IMR-90 (cell line): ENCODE measurements around the gene PUDP.

Experiments used
- CEBPB ChIP-seq: IDR thresholded peaks from 2 replicates; pipeline ENCODE4 v1.6.1; 2012; ENCODE audit warnings: low read depth, low read length, improper control_type of control experiment
- CHD1 ChIP-seq: IDR thresholded peaks from 2 replicates; pipeline ENCODE4 v1.6.1; 2012; ENCODE audit warnings: low read depth, low read length, improper control_type of control experiment
- CTCF ChIP-seq: conservative IDR thresholded peaks from 2 replicates; pipeline ENCODE4 v1.5.1; 2012; ENCODE audit warnings: mild to moderate bottlenecking, low read depth, low read length, improper control_type of control experiment
- ELK1 ChIP-seq: fragments of 150-350 bp; IDR thresholded peaks from 2 replicates; pipeline ENCODE4 v1.6.1; 2016; ENCODE audit warnings: low read depth, mild to moderate bottlenecking, low read length, moderate library complexity, borderline replicate concordance
- FOS ChIP-seq: fragments of 150-350 bp; IDR thresholded peaks from 2 replicates; pipeline ENCODE4 v1.6.1; 2016; ENCODE audit warnings: low read depth, low read length
- MAFK ChIP-seq: IDR thresholded peaks from 2 replicates; pipeline ENCODE4 v1.6.1; 2012; ENCODE audit warnings: low read depth, low read length, improper control_type of control experiment
- MAZ ChIP-seq: IDR thresholded peaks from 2 replicates; pipeline ENCODE4 v1.6.1; 2012; ENCODE audit warnings: low read depth, mild to moderate bottlenecking, low read length, improper control_type of control experiment, moderate library complexity, borderline replicate concordance
- MXI1 ChIP-seq: IDR thresholded peaks from 2 replicates; pipeline ENCODE4 v1.6.1; 2012; ENCODE audit warnings: low read depth, mild to moderate bottlenecking, low read length, moderate library complexity, borderline replicate concordance
- NFE2L2 ChIP-seq: fragments of 150-350 bp; IDR thresholded peaks from 2 replicates; pipeline ENCODE4 v1.6.1; 2016; ENCODE audit warnings: low read depth, mild to moderate bottlenecking, low read length
- POLR2A ChIP-seq: IDR thresholded peaks from 2 replicates; pipeline ENCODE4 v1.6.1; 2012; ENCODE audit warnings: mild to moderate bottlenecking, low read depth, low read length
- RAD21 ChIP-seq: IDR thresholded peaks from 2 replicates; pipeline ENCODE4 v1.6.1; 2012; ENCODE audit warnings: low read length, improper control_type of control experiment
- SMC3 ChIP-seq: fragments of 150-350 bp; IDR thresholded peaks from 2 replicates; pipeline ENCODE4 v1.6.1; 2016; ENCODE audit warnings: low read depth, mild to moderate bottlenecking, antibody characterized with exemption, low read length, moderate library complexity
- USF2 ChIP-seq: fragments of 150-350 bp; IDR thresholded peaks from 2 replicates; pipeline ENCODE4 v1.6.1; 2017; ENCODE audit warnings: mild to moderate bottlenecking, antibody characterized with exemption, low read length, low read depth

- TF ChIP-seq CTCF (no peak), USF2 (peak; percentile 66), POLR2A (no peak), ELK1 (no peak), MAZ (no peak), FOS (no peak), MXI1 (no peak), SMC3 (no peak), NFE2L2 (no peak), CEBPB (no peak), CHD1 (no peak), MAFK (no peak), RAD21 (no peak)
These were observed 119.7 kb downstream of the PUDP start for GRCh38 chrX:7028246-7028645.
